SK-N-SH treated with all-trans-retinoic acid at 6 μM for 48 hours (cell line): ENCODE results near the gene BRSK1.

ENCODE experiments used
- ATAC-seq: fragments of 200-7000 bp; cut with Tn5 transposase; 3 replicates; pipeline ENCODE4 v1.9.1; 2020; ENCODE audit warnings: mild to moderate bottlenecking, moderate library complexity
- ARNTL ChIP-seq: fragments of 450-650 bp; formaldehyde crosslinking; IDR thresholded peaks from 2 replicates; pipeline ENCODE4 v1.5.0; 2020; ENCODE audit warnings: low read depth, mild to moderate bottlenecking, moderate library complexity, borderline replicate concordance
- BACH2 ChIP-seq: fragments of 250-450 bp; sonication (Bioruptor Pico); IDR thresholded peaks from 2 replicates; pipeline ENCODE4 v1.9.0; 2021; ENCODE audit warnings: mild to moderate bottlenecking, borderline replicate concordance
- CSDC2 ChIP-seq: fragments of 250-450 bp; sonication (Bioruptor Pico); IDR thresholded peaks from 2 replicates; pipeline ENCODE4 v1.5.0; 2020; ENCODE audit warnings: mild to moderate bottlenecking, moderate library complexity
- GLIS3 ChIP-seq: fragments of 250-450 bp; sonication (Bioruptor Pico); IDR thresholded peaks from 2 replicates; pipeline ENCODE4 v1.5.0; 2020; ENCODE audit warnings: mild to moderate bottlenecking, moderate library complexity
- ISL1 ChIP-seq: fragments of 250-450 bp; sonication (Bioruptor Pico); IDR thresholded peaks from 2 replicates; pipeline ENCODE4 v2.1.2; 2022; ENCODE audit warnings: mild to moderate bottlenecking, moderate library complexity
- PPARA ChIP-seq: fragments of 250-450 bp; sonication (Bioruptor Pico); IDR thresholded peaks from 2 replicates; pipeline ENCODE4 v1.5.0; 2020; ENCODE audit warnings: mild to moderate bottlenecking, borderline replicate concordance
- RARB ChIP-seq: fragments of 250-450 bp; sonication (Bioruptor Pico); IDR thresholded peaks from 2 replicates; pipeline ENCODE4 v1.8.0; 2021; ENCODE audit warnings: mild to moderate bottlenecking, moderate library complexity
- SNAI2 ChIP-seq: fragments of 250-450 bp; sonication (Bioruptor Pico); IDR thresholded peaks from 2 replicates; pipeline ENCODE4 v1.5.0; 2020; ENCODE audit warnings: mild to moderate bottlenecking, moderate library complexity
- TCF4 ChIP-seq: fragments of 250-450 bp; sonication (Bioruptor Pico); IDR thresholded peaks from 2 replicates; pipeline ENCODE4 v1.8.0; 2021; ENCODE audit warnings: mild to moderate bottlenecking, moderate library complexity, borderline replicate concordance
- TOX ChIP-seq: fragments of 250-450 bp; sonication (Bioruptor Pico); IDR thresholded peaks from 2 replicates; pipeline ENCODE4 v1.8.0; 2021; ENCODE audit warnings: mild to moderate bottlenecking, moderate library complexity, borderline replicate concordance
- ZC3H10 ChIP-seq: fragments of 250-450 bp; sonication (Bioruptor Pico); IDR thresholded peaks from 2 replicates; pipeline ENCODE4 v1.5.1; 2021; ENCODE audit warnings: mild to moderate bottlenecking, moderate library complexity
- ZFP3 ChIP-seq: fragments of 250-450 bp; sonication (Bioruptor Pico); IDR thresholded peaks from 2 replicates; pipeline ENCODE4 v1.5.0; 2020; ENCODE audit warnings: mild to moderate bottlenecking, moderate library complexity
- ZFP30 ChIP-seq: fragments of 450-650 bp; formaldehyde crosslinking; IDR thresholded peaks from 2 replicates; pipeline ENCODE4 v1.5.0; 2022; ENCODE audit warnings: mild to moderate bottlenecking, moderate library complexity
- ZNF565 ChIP-seq: fragments of 450-650 bp; formaldehyde crosslinking; conservative IDR thresholded peaks from 2 replicates; pipeline ENCODE4 v1.5.0; 2020; ENCODE audit warnings: low read depth, mild to moderate bottlenecking, moderate library complexity
- ZNF70 ChIP-seq: fragments of 450-650 bp; formaldehyde crosslinking; IDR thresholded peaks from 2 replicates; pipeline ENCODE4 v1.5.0; 2020; ENCODE audit warnings: mild to moderate bottlenecking, moderate library complexity
- ZNF8 ChIP-seq: fragments of 450-650 bp; formaldehyde crosslinking; IDR thresholded peaks from 2 replicates; pipeline ENCODE4 v1.5.0; 2020; ENCODE audit warnings: mild to moderate bottlenecking, moderate library complexity
- TF ChIP-seq, protein P1 (sequence below): fragments of 250-450 bp; sonication (Bioruptor Pico); IDR thresholded peaks from 2 replicates; pipeline ENCODE4 v1.5.1; 2020; ENCODE audit warnings: low read depth, mild to moderate bottlenecking, moderate library complexity
- TF ChIP-seq, protein P2 (sequence below): fragments of 250-450 bp; sonication (Bioruptor Pico); IDR thresholded peaks from 2 replicates; pipeline ENCODE4 v1.5.1; 2021; ENCODE audit warnings: mild to moderate bottlenecking, moderate library complexity
- TF ChIP-seq, protein P3 (sequence below): fragments of 250-450 bp; sonication (Bioruptor Pico); IDR thresholded peaks from 2 replicates; pipeline ENCODE4 v1.5.0; 2020; ENCODE audit warnings: mild to moderate bottlenecking, moderate library complexity
- TF ChIP-seq, protein P4 (sequence below): fragments of 250-450 bp; sonication (Bioruptor Pico); IDR thresholded peaks from 2 replicates; pipeline ENCODE4 v1.8.0; 2021; ENCODE audit warnings: low read depth, mild to moderate bottlenecking, moderate library complexity, borderline replicate concordance

The BRSK1 gene

DNA sequence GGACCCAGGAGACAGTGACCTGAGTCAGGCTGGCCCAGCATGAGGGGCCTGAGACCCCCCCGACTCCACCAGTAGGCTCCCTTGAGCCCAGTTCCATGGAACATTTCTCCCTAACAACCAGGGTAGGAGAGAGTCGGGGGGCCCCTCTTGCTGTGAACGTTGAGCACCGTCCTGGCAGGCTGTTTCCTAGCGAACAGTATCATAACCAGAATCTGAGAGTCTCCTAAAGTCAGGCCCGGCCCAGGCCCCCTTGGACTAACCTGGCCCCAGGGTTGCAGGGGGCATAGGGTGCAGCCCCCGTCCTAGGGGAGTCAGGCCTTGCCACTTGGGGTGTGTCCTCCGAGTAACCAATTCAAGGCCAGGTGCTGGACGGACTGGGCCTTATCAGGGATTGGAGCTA is 27.6 kb downstream of the BRSK1 start:
- TF ChIP-seq TOX (CRISPR knock-in tag) (no peak), PPARA (CRISPR knock-in tag) (no peak), TCF4 (no peak), ARNTL (CRISPR knock-in tag) (no peak), ISL1 (no peak), RARB (CRISPR knock-in tag) (no peak), CSDC2 (CRISPR knock-in tag) (no peak), SNAI2 (CRISPR knock-in tag) (no peak), GLIS3 (CRISPR knock-in tag) (no peak), ZFP30 (CRISPR knock-in tag) (no peak), ZC3H10 (no peak), ZNF70 (CRISPR knock-in tag) (no peak), BACH2 (no peak), ZFP3 (CRISPR knock-in tag) (no peak)
- TF ChIP-seq, protein P1, sequence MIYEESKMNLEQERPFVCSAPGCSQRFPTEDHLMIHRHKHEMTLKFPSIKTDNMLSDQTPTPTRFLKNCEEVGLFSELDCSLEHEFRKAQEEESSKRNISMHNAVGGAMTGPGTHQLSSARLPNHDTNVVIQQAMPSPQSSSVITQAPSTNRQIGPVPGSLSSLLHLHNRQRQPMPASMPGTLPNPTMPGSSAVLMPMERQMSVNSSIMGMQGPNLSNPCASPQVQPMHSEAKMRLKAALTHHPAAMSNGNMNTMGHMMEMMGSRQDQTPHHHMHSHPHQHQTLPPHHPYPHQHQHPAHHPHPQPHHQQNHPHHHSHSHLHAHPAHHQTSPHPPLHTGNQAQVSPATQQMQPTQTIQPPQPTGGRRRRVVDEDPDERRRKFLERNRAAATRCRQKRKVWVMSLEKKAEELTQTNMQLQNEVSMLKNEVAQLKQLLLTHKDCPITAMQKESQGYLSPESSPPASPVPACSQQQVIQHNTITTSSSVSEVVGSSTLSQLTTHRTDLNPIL (CRISPR knock-in tag): no peak
- TF ChIP-seq, protein P2, sequence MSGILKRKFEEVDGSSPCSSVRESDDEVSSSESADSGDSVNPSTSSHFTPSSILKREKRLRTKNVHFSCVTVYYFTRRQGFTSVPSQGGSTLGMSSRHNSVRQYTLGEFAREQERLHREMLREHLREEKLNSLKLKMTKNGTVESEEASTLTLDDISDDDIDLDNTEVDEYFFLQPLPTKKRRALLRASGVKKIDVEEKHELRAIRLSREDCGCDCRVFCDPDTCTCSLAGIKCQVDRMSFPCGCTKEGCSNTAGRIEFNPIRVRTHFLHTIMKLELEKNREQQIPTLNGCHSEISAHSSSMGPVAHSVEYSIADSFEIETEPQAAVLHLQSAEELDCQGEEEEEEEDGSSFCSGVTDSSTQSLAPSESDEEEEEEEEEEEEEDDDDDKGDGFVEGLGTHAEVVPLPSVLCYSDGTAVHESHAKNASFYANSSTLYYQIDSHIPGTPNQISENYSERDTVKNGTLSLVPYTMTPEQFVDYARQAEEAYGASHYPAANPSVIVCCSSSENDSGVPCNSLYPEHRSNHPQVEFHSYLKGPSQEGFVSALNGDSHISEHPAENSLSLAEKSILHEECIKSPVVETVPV (CRISPR knock-in tag): no peak
- TF ChIP-seq, protein P3, sequence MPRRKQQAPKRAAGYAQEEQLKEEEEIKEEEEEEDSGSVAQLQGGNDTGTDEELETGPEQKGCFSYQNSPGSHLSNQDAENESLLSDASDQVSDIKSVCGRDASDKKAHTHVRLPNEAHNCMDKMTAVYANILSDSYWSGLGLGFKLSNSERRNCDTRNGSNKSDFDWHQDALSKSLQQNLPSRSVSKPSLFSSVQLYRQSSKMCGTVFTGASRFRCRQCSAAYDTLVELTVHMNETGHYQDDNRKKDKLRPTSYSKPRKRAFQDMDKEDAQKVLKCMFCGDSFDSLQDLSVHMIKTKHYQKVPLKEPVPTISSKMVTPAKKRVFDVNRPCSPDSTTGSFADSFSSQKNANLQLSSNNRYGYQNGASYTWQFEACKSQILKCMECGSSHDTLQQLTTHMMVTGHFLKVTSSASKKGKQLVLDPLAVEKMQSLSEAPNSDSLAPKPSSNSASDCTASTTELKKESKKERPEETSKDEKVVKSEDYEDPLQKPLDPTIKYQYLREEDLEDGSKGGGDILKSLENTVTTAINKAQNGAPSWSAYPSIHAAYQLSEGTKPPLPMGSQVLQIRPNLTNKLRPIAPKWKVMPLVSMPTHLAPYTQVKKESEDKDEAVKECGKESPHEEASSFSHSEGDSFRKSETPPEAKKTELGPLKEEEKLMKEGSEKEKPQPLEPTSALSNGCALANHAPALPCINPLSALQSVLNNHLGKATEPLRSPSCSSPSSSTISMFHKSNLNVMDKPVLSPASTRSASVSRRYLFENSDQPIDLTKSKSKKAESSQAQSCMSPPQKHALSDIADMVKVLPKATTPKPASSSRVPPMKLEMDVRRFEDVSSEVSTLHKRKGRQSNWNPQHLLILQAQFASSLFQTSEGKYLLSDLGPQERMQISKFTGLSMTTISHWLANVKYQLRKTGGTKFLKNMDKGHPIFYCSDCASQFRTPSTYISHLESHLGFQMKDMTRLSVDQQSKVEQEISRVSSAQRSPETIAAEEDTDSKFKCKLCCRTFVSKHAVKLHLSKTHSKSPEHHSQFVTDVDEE (CRISPR knock-in tag): no peak
- TF ChIP-seq, all 23 proteins: peak for 0
- ATAC-seq: no peak

DNA sequence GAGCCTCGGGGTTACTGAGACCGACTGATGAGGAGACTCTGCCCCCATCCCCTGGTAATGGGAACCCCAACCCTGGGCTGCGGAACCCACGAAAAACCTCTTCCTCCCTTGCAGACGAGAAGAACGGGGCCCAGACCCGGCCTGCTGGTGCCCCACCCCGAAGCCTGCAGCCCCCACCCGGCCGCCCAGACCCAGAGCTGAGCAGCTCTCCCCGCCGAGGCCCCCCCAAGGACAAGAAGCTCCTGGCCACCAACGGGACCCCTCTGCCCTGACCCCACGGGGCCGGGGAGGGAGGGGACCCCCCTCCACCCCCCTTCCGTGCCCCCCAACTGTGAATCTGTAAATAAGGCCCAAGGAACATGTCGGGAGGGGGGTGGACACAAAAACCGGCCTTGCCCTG is 28.0 kb downstream of the BRSK1 start:
- no peak for ATAC-seq
- TF ChIP-seq TOX (CRISPR knock-in tag): no peak
- TF ChIP-seq ZNF8: no peak
- TF ChIP-seq ZC3H10: no peak
- TF ChIP-seq SNAI2 (CRISPR knock-in tag): no peak
- TF ChIP-seq RARB (CRISPR knock-in tag): no peak
- TF ChIP-seq, protein P3 (CRISPR knock-in tag): no peak
- TF ChIP-seq, all 23 proteins: peak for 0

DNA sequence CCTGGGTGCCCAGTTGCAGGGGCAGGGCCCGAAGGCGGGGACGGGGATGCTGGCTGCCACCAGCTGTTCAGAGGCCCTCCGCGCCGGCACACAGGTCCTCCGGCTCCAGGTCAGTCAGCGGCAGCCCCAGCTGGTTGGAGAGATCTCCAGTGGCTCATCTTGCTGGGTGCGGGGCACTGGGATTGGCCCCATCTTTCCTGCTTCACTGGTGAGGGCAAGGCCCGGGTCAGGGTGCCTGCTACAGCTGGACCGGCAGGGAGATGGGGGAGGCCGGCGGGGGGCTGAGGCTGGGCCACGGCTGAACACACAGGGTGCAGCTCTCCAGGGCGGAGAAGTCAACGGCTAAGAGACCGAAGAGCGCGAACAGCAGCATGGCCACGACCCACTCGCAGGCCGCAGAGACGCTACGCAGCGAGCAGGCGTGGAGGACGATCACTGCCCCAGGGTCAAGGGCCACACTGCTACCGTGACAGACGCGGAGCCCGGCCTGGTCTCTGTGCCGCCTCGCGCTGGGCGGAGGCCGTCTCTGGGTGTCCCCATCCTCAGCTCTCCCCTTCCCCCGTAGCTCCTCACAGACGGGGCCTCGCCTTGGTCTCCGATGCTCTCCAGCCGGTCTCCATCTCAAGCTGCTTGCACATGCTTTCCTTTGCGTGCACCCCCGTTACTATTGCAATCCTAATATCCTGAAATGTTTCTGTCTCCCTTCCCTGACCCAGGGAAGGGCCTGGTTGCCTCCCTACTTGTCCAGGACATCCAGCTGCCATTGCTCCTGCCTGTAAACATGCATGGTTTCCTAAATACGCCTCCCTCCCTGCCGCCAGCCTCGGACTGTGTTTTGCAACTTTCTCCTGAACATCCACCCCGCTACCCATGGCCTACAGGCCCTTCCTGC is 29.1 kb downstream of the BRSK1 start:
- no peak; the same call in 2 of the 3 replicates for ATAC-seq
- TF ChIP-seq, protein P2 (CRISPR knock-in tag): no peak
- TF ChIP-seq ISL1 (no peak), ZNF565 (CRISPR knock-in tag) (no peak), TOX (CRISPR knock-in tag) (no peak), SNAI2 (CRISPR knock-in tag) (no peak), CSDC2 (CRISPR knock-in tag) (no peak), GLIS3 (CRISPR knock-in tag) (no peak), ARNTL (CRISPR knock-in tag) (no peak), ZFP30 (CRISPR knock-in tag) (no peak)
- TF ChIP-seq, protein P4, sequence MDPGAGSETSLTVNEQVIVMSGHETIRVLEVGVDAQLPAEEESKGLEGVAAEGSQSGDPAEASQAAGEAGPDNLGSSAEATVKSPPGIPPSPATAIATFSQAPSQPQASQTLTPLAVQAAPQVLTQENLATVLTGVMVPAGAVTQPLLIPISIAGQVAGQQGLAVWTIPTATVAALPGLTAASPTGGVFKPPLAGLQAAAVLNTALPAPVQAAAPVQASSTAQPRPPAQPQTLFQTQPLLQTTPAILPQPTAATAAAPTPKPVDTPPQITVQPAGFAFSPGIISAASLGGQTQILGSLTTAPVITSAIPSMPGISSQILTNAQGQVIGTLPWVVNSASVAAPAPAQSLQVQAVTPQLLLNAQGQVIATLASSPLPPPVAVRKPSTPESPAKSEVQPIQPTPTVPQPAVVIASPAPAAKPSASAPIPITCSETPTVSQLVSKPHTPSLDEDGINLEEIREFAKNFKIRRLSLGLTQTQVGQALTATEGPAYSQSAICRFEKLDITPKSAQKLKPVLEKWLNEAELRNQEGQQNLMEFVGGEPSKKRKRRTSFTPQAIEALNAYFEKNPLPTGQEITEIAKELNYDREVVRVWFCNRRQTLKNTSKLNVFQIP: no peak
- TF ChIP-seq, protein P3 (CRISPR knock-in tag): no peak
